MM.1S (cell line): Measurements from ENCODE around the gene DCAF15.
"Not testable (repeated sequence)": the region's sequence is repeated elsewhere in the genome, so short reads cannot be mapped to it uniquely, and the experiment has no call there.

Source experiments
- DNase-seq: peaks from one replicate; pipeline ENCODE4 v3.0.0-alpha.2; 2015
- H2AFZ ChIP-seq: fragments of 300-600 bp; sonication (generic); 2 replicates; pipeline ENCODE4 v1.6.0; 2016; ENCODE audit warnings: antibody characterized with exemption, low read length
- H3F3A ChIP-seq: fragments of 300-600 bp; sonication (generic); 2 replicates; pipeline ENCODE4 v1.6.1; 2016; ENCODE audit warnings: mild to moderate bottlenecking, antibody characterized with exemption, low read length, moderate library complexity, mixed read lengths; ENCODE audit not compliant: insufficient read depth
- H3K27ac ChIP-seq: fragments of 300-600 bp; sonication (generic); 2 replicates; pipeline ENCODE4 v1.5.1; 2016; ENCODE audit warnings: mild to moderate bottlenecking, low read length
- H3K27me3 ChIP-seq: fragments of 300-600 bp; sonication (generic); replicated peaks from 2 replicates; pipeline ENCODE4 v1.6.0; 2016; ENCODE audit warnings: low read length; ENCODE audit not compliant: insufficient read depth
- H3K36me3 ChIP-seq: fragments of 300-600 bp; sonication (generic); replicated peaks from 2 replicates; pipeline ENCODE4 v1.6.1; 2016; ENCODE audit warnings: mild to moderate bottlenecking, low read length, mixed read lengths; ENCODE audit not compliant: insufficient read depth
- H3K4me1 ChIP-seq: fragments of 300-600 bp; sonication (generic); 2 replicates; pipeline ENCODE4 v1.6.1; 2016; ENCODE audit warnings: low read length, mixed read lengths
- H3K4me2 ChIP-seq: fragments of 300-600 bp; sonication (generic); 2 replicates; pipeline ENCODE4 v1.6.0; 2016; ENCODE audit warnings: low read depth, low read length
- H3K4me3 ChIP-seq: fragments of 300-600 bp; sonication (generic); 2 replicates; pipeline ENCODE4 v1.5.1; 2016; ENCODE audit warnings: low read length, mixed read lengths
- H3K79me2 ChIP-seq: fragments of 300-600 bp; sonication (generic); 2 replicates; pipeline ENCODE4 v1.6.1; 2016; ENCODE audit warnings: mixed run types, low read length, mixed read lengths
- H3K9ac ChIP-seq: fragments of 300-600 bp; sonication (generic); 2 replicates; pipeline ENCODE4 v1.6.1; 2016; ENCODE audit warnings: low read length, mixed read lengths
- H3K9me2 ChIP-seq: fragments of 300-600 bp; sonication (generic); replicated peaks from 2 replicates; pipeline ENCODE4 v1.6.1; 2016; ENCODE audit warnings: mild to moderate bottlenecking, low read length, mixed read lengths; ENCODE audit not compliant: insufficient read depth
- H3K9me3 ChIP-seq: fragments of 300-600 bp; sonication (generic); replicated peaks from 2 replicates; pipeline ENCODE4 v1.6.1; 2016; ENCODE audit warnings: mild to moderate bottlenecking, low read length, mixed read lengths; ENCODE audit not compliant: insufficient read depth
- H4K20me1 ChIP-seq: fragments of 300-600 bp; sonication (generic); 2 replicates; pipeline ENCODE4 v1.6.1; 2016; ENCODE audit warnings: mild to moderate bottlenecking, low read length, moderate library complexity, mixed read lengths; ENCODE audit not compliant: insufficient read depth
- CTCF ChIP-seq: fragments of 300-600 bp; sonication (generic); IDR thresholded peaks from 2 replicates; pipeline ENCODE4 v1.5.1; 2016; ENCODE audit warnings: antibody characterized with exemption, low read length, mixed read lengths
- EZH2 ChIP-seq: fragments of 300-600 bp; sonication (generic); optimal IDR thresholded peaks from 2 replicates; pipeline ENCODE3; 2017; ENCODE audit warnings: low read depth, mild to moderate bottlenecking, antibody characterized with exemption, low read length, mixed read lengths
- EZH2phosphoT487 ChIP-seq: fragments of 300-600 bp; sonication (generic); IDR thresholded peaks from 2 replicates; pipeline ENCODE4 v1.6.1; 2018; ENCODE audit warnings: antibody characterized with exemption, low read length

The DCAF15 gene

DNA sequence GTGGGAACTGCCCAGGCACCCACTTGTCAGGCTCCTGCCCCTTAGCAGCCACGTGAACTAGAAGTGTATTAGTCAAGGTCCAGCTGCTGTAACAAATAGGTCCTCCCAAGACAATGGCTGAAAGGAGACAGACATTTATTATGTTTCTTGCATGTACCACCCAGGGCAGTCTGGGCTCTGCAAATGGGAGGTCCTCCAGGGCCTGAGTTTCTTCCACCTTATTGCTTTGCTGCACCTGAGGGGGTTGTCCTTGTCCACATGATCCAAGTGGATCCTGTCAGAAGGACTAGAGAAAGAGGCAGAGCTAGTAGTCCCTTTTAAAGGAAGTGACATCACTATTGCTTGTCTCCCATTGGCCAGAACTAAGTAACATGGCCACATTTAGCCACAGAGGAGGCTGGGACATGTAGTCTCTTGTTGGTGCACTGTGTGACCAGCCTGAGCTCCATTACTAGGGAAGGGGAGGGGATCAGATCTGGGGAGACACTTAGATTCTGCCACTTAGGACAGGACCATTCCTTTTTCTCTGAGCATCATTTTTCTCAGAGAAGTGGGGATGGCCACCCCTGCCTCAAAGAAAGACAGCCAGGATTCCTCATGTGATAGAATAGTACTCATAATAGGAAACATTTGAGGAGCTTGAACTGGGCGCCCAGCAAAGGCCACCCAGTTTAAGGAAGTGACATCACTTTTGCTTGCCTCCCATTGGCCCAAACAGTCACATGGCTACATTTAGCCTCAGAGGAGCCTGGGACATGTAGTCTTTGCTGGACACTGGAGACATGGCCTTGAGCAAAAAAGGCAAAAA is 31.2 kb upstream of the DCAF15 start:
- no peak for TF ChIP-seq EZH2
- TF ChIP-seq EZH2phosphoT487: no peak
- no peak for TF ChIP-seq CTCF
- H2AFZ ChIP-seq: no peak overlapping the region

DNA sequence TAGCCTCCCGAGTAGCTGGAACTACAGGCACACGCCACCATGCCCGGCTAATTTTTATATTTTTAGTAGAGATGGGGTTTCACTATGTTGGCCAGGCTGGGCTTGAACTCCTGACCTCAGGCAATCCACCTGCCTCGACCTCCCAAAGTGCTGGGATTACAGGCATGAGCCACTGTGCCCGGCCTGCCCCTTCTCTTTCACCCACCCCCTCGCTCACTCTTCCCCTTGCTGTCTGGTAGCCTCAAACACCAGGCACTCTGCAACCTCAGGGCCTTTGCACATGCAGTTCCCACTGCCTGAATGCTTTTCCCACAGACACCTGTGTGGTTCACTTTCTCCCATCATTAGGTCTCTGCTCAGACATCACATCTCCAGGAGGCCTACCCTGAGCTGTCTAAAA is 30.2 kb upstream of the DCAF15 start:
- not testable (repeated sequence) for H3F3A ChIP-seq, DNase-seq, H3K4me1 ChIP-seq, H2AFZ ChIP-seq, H3K9me2 ChIP-seq, H3K9ac ChIP-seq, H4K20me1 ChIP-seq, H3K79me2 ChIP-seq, H3K36me3 ChIP-seq, H3K27me3 ChIP-seq, H3K9me3 ChIP-seq, H3K27ac ChIP-seq, H3K4me3 ChIP-seq, H3K4me2 ChIP-seq

More for the DNA sequence above, 31.2 kb upstream of the DCAF15 start:
- Histone ChIP-seq H3K4me1 (no peaks in the 10 kb centered on the region), H3K36me3 (0 out of 2 replicates have a peak, but pooled peaks cover 2% of the 10 kb centered on the region), H3K79me2 (no peaks in the 10 kb centered on the region), H3F3A (no peaks in the 10 kb centered on the region), H3K4me3 (no peak overlapping the region), H3K9ac (no peak overlapping the region), H3K9me2 (no peaks in the 10 kb centered on the region), H3K27ac (no peak overlapping the region), H3K9me3 (no peaks in the 10 kb centered on the region), H3K4me2 (no peak overlapping the region), H4K20me1 (no peaks in the 10 kb centered on the region), H3K27me3 (no peaks in the 10 kb centered on the region)
- peak; percentile 40 for DNase-seq

DNA sequence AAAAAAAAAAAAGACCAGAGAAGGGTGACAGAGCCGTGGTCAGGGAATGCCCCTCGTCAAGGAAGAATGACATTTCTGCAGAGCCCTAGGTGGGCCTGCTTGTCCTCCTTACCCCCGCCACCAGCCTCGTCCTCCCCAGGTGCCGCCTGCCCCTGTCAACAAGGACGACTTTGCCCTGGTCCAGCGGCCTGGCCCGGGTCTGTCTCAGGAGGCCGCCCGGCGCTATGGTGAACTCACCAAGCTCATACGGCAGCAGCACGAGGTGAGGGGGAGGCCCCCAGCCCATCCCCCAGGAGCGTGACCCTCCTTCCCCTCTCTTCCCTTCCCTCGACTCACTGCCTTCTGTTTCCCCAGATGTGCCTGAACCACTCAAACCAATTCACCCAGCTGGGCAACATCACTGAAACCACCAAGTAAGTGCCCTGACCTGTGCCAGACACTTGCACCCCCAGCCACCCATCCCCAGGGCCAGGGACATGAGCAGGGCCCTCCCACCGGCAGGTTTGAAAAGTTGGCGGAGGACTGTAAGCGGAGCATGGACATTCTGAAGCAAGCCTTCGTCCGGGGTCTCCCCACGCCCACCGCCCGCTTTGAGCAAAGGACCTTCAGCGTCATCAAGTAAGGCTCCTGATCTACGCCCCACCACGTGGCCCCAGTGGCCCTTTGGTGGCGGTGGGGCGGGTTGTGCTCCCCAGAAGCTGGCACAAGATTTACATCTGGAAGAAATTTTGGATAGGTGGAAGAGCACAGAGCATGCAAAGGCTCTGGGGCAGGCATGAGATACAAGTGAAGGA is 28.9 kb upstream of the DCAF15 start:
- Histone ChIP-seq H3K4me1 (no peaks in the 10 kb centered on the region), H3K27ac (no peak overlapping the region), H3K79me2 (no peaks in the 10 kb centered on the region), H4K20me1 (no peaks in the 10 kb centered on the region), H3K9me2 (no peaks in the 10 kb centered on the region), H3K36me3 (0 out of 2 replicates have a peak, but pooled peaks cover 2% of the 10 kb centered on the region), H3K4me3 (no peak overlapping the region), H3K9me3 (no peaks in the 10 kb centered on the region), H3K27me3 (no peaks in the 10 kb centered on the region), H3F3A (no peaks in the 10 kb centered on the region), H3K9ac (no peak overlapping the region), H3K4me2 (no peak overlapping the region), H2AFZ (no peak overlapping the region)
- no peak for DNase-seq
- TF ChIP-seq CTCF: no peak
- TF ChIP-seq EZH2phosphoT487: no peak
- TF ChIP-seq EZH2: no peak
